Thyroid gland (tissue), 4 donors: ENCODE results near the gene STXBP1.

ENCODE experiments used
- CTCF ChIP-seq, 6 experiments: fragments of 200-600 bp in 3 of 6; fragments of 450-650 bp in 3 of 6; sonication (generic) in 3 of 6; IDR thresholded peaks; one replicate each; pipeline ENCODE4 v1.5.1; 2016 to 2019; ENCODE audit warnings: antibody characterized with exemption in 6 of 6, mild to moderate bottlenecking in 2 of 6, inconsistent platforms in 1 of 6, moderate library complexity in 1 of 6
- POLR2A ChIP-seq, 2 donors: fragments of 450-650 bp; IDR thresholded peaks; one replicate each; pipeline ENCODE4 v1.6.1; 2017; ENCODE audit warnings: antibody characterized with exemption in 2 of 2, mild to moderate bottlenecking in 2 of 2, moderate library complexity in 1 of 2

- TF ChIP-seq CTCF (IDR thresholded peaks at IDR 0.05) (no peak), POLR2A (IDR thresholded peaks at IDR 0.05) (no peak)
Observed at GRCh38 chr9:127706836-127707241, 94.8 kb downstream of the STXBP1 start, which contains the start of gene CFAP157.
